ENCODE results near the gene TUBA8.

- no peak for TF ChIP-seq CTCF (IDR thresholded peaks at IDR 0.05)
- no peak for TF ChIP-seq EP300 (IDR thresholded peaks at IDR 0.05)
Measured at GRCh38 chr22:18067121-18067520, 43.5 kb upstream of the TUBA8 start.
